Measurements from ENCODE around the gene GLRB. TPM values are rescaled to one million over a fixed set of nuclear protein-coding genes. Genes with fewer than 3 reads are reported as not detected.
"Not testable (repeated sequence)": the region's sequence is repeated elsewhere in the genome, so short reads cannot be mapped to it uniquely, and the experiment has no call there.

Gene GLRB
- total and polyA plus RNA-seq, 3 donors from 2014 or later, result 2.4 to 4.4 (median 2.6) TPM

GRCh38 chr4:157143369-157143768, 67.4 kb downstream of the GLRB start:
- no peak for DNase-seq
- no peaks in the 10 kb centered on the region for H3K9me3 ChIP-seq
- WGBS, 2 donors, result 72 to 75% methylated on average over 4 of the region's 4 CpGs
- H3K27ac ChIP-seq, result no peak overlapping the region
- intact Hi-C loops (cut with DNase I; ENCODE audit: low total_unique reads), result no loop called here
- no peaks in the 10 kb centered on the region for H3K36me3 ChIP-seq (ENCODE audit: low read depth, missing control alignments)
- H3K4me1 ChIP-seq, result no peaks in the 10 kb centered on the region
- no peak for TF ChIP-seq POLR2A (IDR thresholded peaks at IDR 0.05)
- TF ChIP-seq, protein P1, sequence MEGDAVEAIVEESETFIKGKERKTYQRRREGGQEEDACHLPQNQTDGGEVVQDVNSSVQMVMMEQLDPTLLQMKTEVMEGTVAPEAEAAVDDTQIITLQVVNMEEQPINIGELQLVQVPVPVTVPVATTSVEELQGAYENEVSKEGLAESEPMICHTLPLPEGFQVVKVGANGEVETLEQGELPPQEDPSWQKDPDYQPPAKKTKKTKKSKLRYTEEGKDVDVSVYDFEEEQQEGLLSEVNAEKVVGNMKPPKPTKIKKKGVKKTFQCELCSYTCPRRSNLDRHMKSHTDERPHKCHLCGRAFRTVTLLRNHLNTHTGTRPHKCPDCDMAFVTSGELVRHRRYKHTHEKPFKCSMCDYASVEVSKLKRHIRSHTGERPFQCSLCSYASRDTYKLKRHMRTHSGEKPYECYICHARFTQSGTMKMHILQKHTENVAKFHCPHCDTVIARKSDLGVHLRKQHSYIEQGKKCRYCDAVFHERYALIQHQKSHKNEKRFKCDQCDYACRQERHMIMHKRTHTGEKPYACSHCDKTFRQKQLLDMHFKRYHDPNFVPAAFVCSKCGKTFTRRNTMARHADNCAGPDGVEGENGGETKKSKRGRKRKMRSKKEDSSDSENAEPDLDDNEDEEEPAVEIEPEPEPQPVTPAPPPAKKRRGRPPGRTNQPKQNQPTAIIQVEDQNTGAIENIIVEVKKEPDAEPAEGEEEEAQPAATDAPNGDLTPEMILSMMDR (IDR thresholded peaks at IDR 0.05), result no peak
- no peak overlapping the region for H3K4me3 ChIP-seq
- no peaks in the 10 kb centered on the region for H3K27me3 ChIP-seq

- intact Hi-C loops (cut with DNase I; ENCODE audit: low total_unique reads), result no loop called here
Observed at GRCh38 chr4:157151711-157152110, 75.8 kb downstream of the GLRB start.

DNA sequence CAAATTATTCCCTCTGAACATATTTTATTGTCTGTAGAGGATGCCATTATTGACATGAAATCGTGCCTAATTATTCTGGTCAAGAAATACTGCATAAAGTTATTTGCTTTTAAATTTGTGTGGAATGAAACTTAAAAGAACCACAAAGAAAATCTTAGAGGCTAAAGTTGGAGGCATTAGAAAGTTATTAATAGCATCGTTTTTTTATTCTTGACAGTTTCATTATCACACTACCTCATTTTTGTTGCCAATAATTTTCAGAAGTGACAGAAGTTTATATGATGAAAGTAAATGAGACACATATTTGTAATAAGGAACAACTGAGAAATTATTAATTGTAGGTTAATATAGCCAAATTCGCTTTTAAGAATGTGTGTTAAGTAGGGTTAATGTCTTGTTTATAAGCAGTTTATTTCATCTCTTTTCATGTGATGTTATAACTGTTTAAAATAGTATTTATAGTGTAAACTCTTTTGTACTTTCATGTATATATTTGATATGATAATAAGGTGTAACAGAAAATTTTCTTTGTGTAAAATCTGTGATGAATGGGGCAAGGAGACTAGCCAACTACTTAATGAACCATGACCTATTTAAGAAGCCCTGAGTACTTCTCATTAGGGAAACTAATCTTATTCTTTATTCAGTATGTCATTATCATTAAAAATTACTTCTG, 90.1 kb downstream of the GLRB start:
- 85% methylated on average over 3 of the region's 3 CpGs for WGBS, 2 donors
- no peak for DNase-seq
- Histone ChIP-seq H3K27me3 (no peaks in the 10 kb centered on the region), H3K36me3 (ENCODE audit: low read depth, missing control alignments) (no peaks in the 10 kb centered on the region), H3K9me3 (no peaks in the 10 kb centered on the region), H3K4me3 (no peak overlapping the region), H3K4me1 (no peaks in the 10 kb centered on the region), H3K27ac (no peak overlapping the region)
- intact Hi-C loops (cut with DNase I; ENCODE audit: low total_unique reads), result no loop called here
- no peak for TF ChIP-seq POLR2A (IDR thresholded peaks at IDR 0.05)
- TF ChIP-seq, protein P1 (IDR thresholded peaks at IDR 0.05), result no peak

More at GRCh38 chr4:157151711-157152110, 75.8 kb downstream of the GLRB start:
- no peak overlapping the region for H3K4me3 ChIP-seq
- no peaks in the 10 kb centered on the region for H3K4me1 ChIP-seq
- H3K27ac ChIP-seq, result no peak overlapping the region
- no peak for DNase-seq
- H3K27me3 ChIP-seq, result no peaks in the 10 kb centered on the region
- no peaks in the 10 kb centered on the region for H3K9me3 ChIP-seq
- TF ChIP-seq, protein P1 (IDR thresholded peaks at IDR 0.05), result no peak
- TF ChIP-seq POLR2A (IDR thresholded peaks at IDR 0.05), result no peak
- no peaks in the 10 kb centered on the region for H3K36me3 ChIP-seq (ENCODE audit: low read depth, missing control alignments)
- 82 to 83% methylated on average over 1 of the region's 1 CpG for WGBS, 2 donors

GRCh38 chr4:157170321-157170720, 94.4 kb downstream of the GLRB start:
- intact Hi-C loops (cut with DNase I; ENCODE audit: low total_unique reads), result no loop called here
- H3K36me3 ChIP-seq (ENCODE audit: low read depth, missing control alignments), result no peaks in the 10 kb centered on the region
- no peaks in the 10 kb centered on the region for H3K4me1 ChIP-seq
- H3K9me3 ChIP-seq, result no peaks in the 10 kb centered on the region
- WGBS, 2 donors, result 88% methylated on average over 5 of the region's 5 CpGs
- H3K27me3 ChIP-seq, result no peaks in the 10 kb centered on the region
- H3K4me3 ChIP-seq, result no peak overlapping the region
- no peak for DNase-seq
- no peak overlapping the region for H3K27ac ChIP-seq
- TF ChIP-seq, protein P1 (IDR thresholded peaks at IDR 0.05), result no peak
- no peak for TF ChIP-seq POLR2A (IDR thresholded peaks at IDR 0.05)

GRCh38 chr4:157172011-157172410, 96.1 kb downstream of the GLRB start:
- Histone ChIP-seq H3K36me3 (ENCODE audit: low read depth, missing control alignments) (no peaks in the 10 kb centered on the region), H3K27me3 (no peaks in the 10 kb centered on the region), H3K4me3 (no peak overlapping the region), H3K27ac (no peak overlapping the region), H3K4me1 (no peaks in the 10 kb centered on the region), H3K9me3 (no peaks in the 10 kb centered on the region)
- 51 to 56% methylated on average over 3 of the region's 3 CpGs for WGBS, 2 donors
- intact Hi-C loops (cut with DNase I; ENCODE audit: low total_unique reads), result no loop called here
- no peak for TF ChIP-seq POLR2A (IDR thresholded peaks at IDR 0.05)
- TF ChIP-seq, protein P1 (IDR thresholded peaks at IDR 0.05), result no peak
- no peak for DNase-seq

DNA sequence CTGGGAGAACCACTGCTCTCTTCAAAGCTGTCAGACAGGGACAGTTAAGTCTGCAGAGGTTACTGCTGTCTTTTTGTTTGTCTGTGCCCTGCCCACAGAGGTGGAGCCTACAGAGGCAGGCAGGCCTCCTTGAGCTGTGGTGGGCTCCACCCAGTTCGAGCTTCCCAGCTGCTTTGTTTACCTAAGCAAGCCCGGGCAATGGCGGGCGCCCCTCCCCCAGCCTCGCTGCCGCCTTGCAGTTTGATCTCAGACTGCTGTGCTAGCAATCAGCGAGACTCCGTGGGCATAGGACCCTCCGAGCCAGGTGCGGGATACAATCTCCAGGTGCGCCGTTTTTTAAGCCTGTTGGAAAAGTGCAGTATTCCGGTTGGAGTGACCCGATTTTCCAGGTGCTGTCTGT, 104.3 kb downstream of the GLRB start:
- H3K4me3 ChIP-seq; H3K27ac ChIP-seq; H3K27me3 ChIP-seq; intact Hi-C loops (cut with DNase I; ENCODE audit: low total_unique reads); H3K9me3 ChIP-seq; H3K4me1 ChIP-seq; DNase-seq; H3K36me3 ChIP-seq (ENCODE audit: low read depth, missing control alignments): not testable (repeated sequence)
- WGBS, 2 donors, result 50 to 92% methylated on average over 13 to 14 of the region's 14 CpGs

Data from testis (tissue), 3 donors.